SK-N-SH (cell line): ENCODE results near the gene NOP16. TPM values are rescaled to one million over a fixed set of nuclear protein-coding genes. Genes with fewer than 3 reads are reported as not detected.

ENCODE experiments used
- CTCF ChIA-PET: fragments of 300-600, 350-600 bp; formaldehyde crosslinking; extraction: SDS; loops from one replicate; lab custom pipeline; 2021; lab: Yijun Ruan, JAX
- POLR2A ChIA-PET: fragments of 350-600 bp; sonication (Branson Sonifier 250); formaldehyde crosslinking; extraction: SDS; loops from one replicate; lab custom pipeline; 2020; ENCODE audit warnings: antibody characterized with exemption, inconsistent platforms; lab: Yijun Ruan, JAX
- DNase-seq: peaks from one replicate; pipeline ENCODE4 v3.0.0; 2012
- H2AFZ ChIP-seq: fragments of 200-600 bp; sonication (generic); 2 replicates; pipeline ENCODE4 v1.8.1; 2016; ENCODE audit warnings: antibody characterized with exemption, mild to moderate bottlenecking, low read depth
- H3F3A ChIP-seq: fragments of 200-600 bp; sonication (generic); replicated peaks from 2 replicates; pipeline ENCODE3; 2016; ENCODE audit warnings: antibody characterized with exemption, mild to moderate bottlenecking; ENCODE audit not compliant: insufficient read depth
- H3K27ac ChIP-seq, 2 experiments: fragments of 200-500 bp in 1 of 2; fragments of 200-600 bp in 1 of 2; sonication (Bioruptor generic) in 1 of 2; sonication (generic), shearing (Covaris generic) in 1 of 2; 2 replicates each; pipeline versions ENCODE4 v1.5.1 to v1.6.1; 2014 to 2016; ENCODE audit warnings: low read depth in 2 of 2, inconsistent platforms in 1 of 2, low read length in 1 of 2, mild to moderate bottlenecking in 1 of 2, mixed read lengths in 1 of 2
- H3K27me3 ChIP-seq: fragments of 200-600 bp; sonication (generic), shearing (Covaris generic); 2 replicates; pipeline ENCODE4 v1.6.1; 2016; ENCODE audit warnings: mixed run types; ENCODE audit not compliant: insufficient read depth
- H3K36me3 ChIP-seq, 2 experiments: fragments of 200-500 bp in 1 of 2; fragments of 200-600 bp in 1 of 2; sonication (Bioruptor generic) in 1 of 2; sonication (generic) in 1 of 2; replicated peaks in 1 of 2; 2 replicates each; pipeline versions ENCODE3 to v1.5.1; 2014 to 2016; ENCODE audit warnings: low read length in 1 of 2, mild to moderate bottlenecking in 1 of 2; ENCODE audit not compliant: insufficient read depth in 2 of 2, control insufficient read depth in 1 of 2
- H3K4me1 ChIP-seq, 2 experiments: fragments of 200-500 bp in 1 of 2; fragments of 200-600 bp in 1 of 2; sonication (Bioruptor generic) in 1 of 2; sonication (generic), shearing (Covaris generic) in 1 of 2; 2 replicates each; pipeline versions ENCODE4 v1.5.1 to v1.6.1; 2014 to 2016; ENCODE audit warnings: low read depth in 1 of 2, low read length in 1 of 2, mixed run types in 1 of 2; ENCODE audit not compliant: insufficient read depth in 2 of 2, control insufficient read depth in 1 of 2
- H3K4me2 ChIP-seq: fragments of 200-600 bp; sonication (generic), shearing (Covaris generic); 2 replicates; pipeline ENCODE4 v1.6.1; 2017; ENCODE audit warnings: mixed run types
- H3K4me3 ChIP-seq, 2 experiments: fragments of 200-500 bp in 1 of 2; fragments of 200-600 bp in 1 of 2; sonication (Bioruptor generic) in 1 of 2; sonication (generic), shearing (Covaris generic) in 1 of 2; 2 replicates each; pipeline versions ENCODE4 v1.5.1 to v1.8.1; 2014 to 2016; ENCODE audit warnings: low read depth in 2 of 2, inconsistent platforms in 1 of 2, low read length in 1 of 2, mild to moderate bottlenecking in 1 of 2, mixed read lengths in 1 of 2, moderate library complexity in 1 of 2
- H3K79me2 ChIP-seq: fragments of 200-600 bp; sonication (generic); 2 replicates; pipeline ENCODE4 v1.8.1; 2017; ENCODE audit warnings: mild to moderate bottlenecking; ENCODE audit not compliant: insufficient read depth
- H3K9ac ChIP-seq: fragments of 200-600 bp; sonication (generic); 2 replicates; pipeline ENCODE4 v1.6.1; 2017; ENCODE audit warnings: mixed run types
- H3K9me2 ChIP-seq: fragments of 200-600 bp; sonication (generic); 2 replicates; pipeline ENCODE4 v1.6.1; 2017; ENCODE audit warnings: mixed run types
- H3K9me3 ChIP-seq: fragments of 200-600 bp; sonication (generic); 2 replicates; pipeline ENCODE4 v1.6.1; 2017; ENCODE audit warnings: mixed run types, mild to moderate bottlenecking, moderate library complexity
- H4K20me1 ChIP-seq: fragments of 200-600 bp; sonication (generic); 2 replicates; pipeline ENCODE4 v1.6.1; 2017; ENCODE audit warnings: mild to moderate bottlenecking, mixed run types; ENCODE audit not compliant: insufficient read depth
- ELF1 ChIP-seq: IDR thresholded peaks from 2 replicates; pipeline ENCODE4 v1.4.0; 2012
- EP300 ChIP-seq, 2 experiments: IDR thresholded peaks; 2 replicates each; pipeline versions ENCODE4 v1.4.0 to v1.6.1; 2012; ENCODE audit warnings: borderline replicate concordance in 1 of 2, low read depth in 1 of 2, low read length in 1 of 2
- EZH2phosphoT487 ChIP-seq: fragments of 200-600 bp; sonication (generic); IDR thresholded peaks from 2 replicates; pipeline ENCODE4 v1.6.1; 2017; ENCODE audit warnings: low read depth, mixed run types, mild to moderate bottlenecking, antibody characterized with exemption, moderate library complexity, borderline replicate concordance
- FOSL2 ChIP-seq: IDR thresholded peaks from 2 replicates; pipeline ENCODE4 v1.4.0; 2012; ENCODE audit warnings: low read depth, mild to moderate bottlenecking, moderate library complexity, borderline replicate concordance
- FOXM1 ChIP-seq: IDR thresholded peaks from 2 replicates; pipeline ENCODE4 v1.4.0; 2012; ENCODE audit warnings: low read depth, mild to moderate bottlenecking
- JUND ChIP-seq: IDR thresholded peaks from 2 replicates; pipeline ENCODE4 v1.4.0; 2012
- MXI1 ChIP-seq: IDR thresholded peaks from 2 replicates; pipeline ENCODE4 v1.6.1; 2012; ENCODE audit warnings: mild to moderate bottlenecking, low read depth, low read length, improper control_type of control experiment
- POLR2AphosphoS5 ChIP-seq: IDR thresholded peaks from 2 replicates; pipeline ENCODE4 v1.6.1; 2012; ENCODE audit warnings: low read depth, low read length
- RAD21 ChIP-seq: IDR thresholded peaks from 2 replicates; pipeline ENCODE4 v1.6.1; 2012; ENCODE audit warnings: mild to moderate bottlenecking, low read length
- RFX5 ChIP-seq: IDR thresholded peaks from 2 replicates; pipeline ENCODE4 v1.6.1; 2012; ENCODE audit warnings: mild to moderate bottlenecking, improper control_type of control experiment, low read length
- RXRA ChIP-seq: IDR thresholded peaks from 2 replicates; pipeline ENCODE4 v1.4.0; 2012; ENCODE audit warnings: low read depth, mild to moderate bottlenecking, borderline replicate concordance
- SIN3A ChIP-seq: IDR thresholded peaks from 2 replicates; pipeline ENCODE4 v1.6.1; 2012; ENCODE audit warnings: low read depth, mild to moderate bottlenecking, low read length, moderate library complexity, borderline replicate concordance
- SMC3 ChIP-seq: IDR thresholded peaks from 2 replicates; pipeline ENCODE4 v1.6.1; 2012; ENCODE audit warnings: low read depth, low read length, improper control_type of control experiment
- TAF1 ChIP-seq: IDR thresholded peaks from 2 replicates; pipeline ENCODE4 v1.6.1; 2012; ENCODE audit warnings: low read depth, mild to moderate bottlenecking, low read length, moderate library complexity, borderline replicate concordance
- TEAD4 ChIP-seq: IDR thresholded peaks from 2 replicates; pipeline ENCODE4 v1.4.0; 2012; ENCODE audit warnings: mild to moderate bottlenecking, borderline replicate concordance; ENCODE audit not compliant: insufficient read depth
- YY1 ChIP-seq: IDR thresholded peaks from 2 replicates; pipeline ENCODE4 v1.4.0; 2012; ENCODE audit warnings: low read depth, mild to moderate bottlenecking
- WGBS: methylation state at CpG from one replicate; pipeline ENCODE4 v1.1.6; 2017; ENCODE audit warnings: low lambda C conversion rate; 5-methylcytosine and 5-hydroxymethylcytosine counted together
- polyA plus RNA-seq, 3 experiments: library from polyadenylated mRNA; depleted of rRNA; stranded (reverse); fragments of >200 nt; gene quantifications; 2 replicates each; pipeline ENCODE4 v1.2.3, GENCODE V29; 2012
- TF ChIP-seq, protein P1 (sequence below): IDR thresholded peaks from 2 replicates; pipeline ENCODE4; 2012
- TF ChIP-seq, protein P2 (sequence below): fragments of 150-350 bp; IDR thresholded peaks from 2 replicates; pipeline ENCODE4 v1.6.1; 2017; ENCODE audit warnings: antibody characterized with exemption, low read length, low read depth, borderline replicate concordance
- TF ChIP-seq, protein P3 (sequence below): fragments of 150-350 bp; IDR thresholded peaks from 2 replicates; pipeline ENCODE4 v1.6.1; 2016; ENCODE audit warnings: mild to moderate bottlenecking, low read depth, low read length
- TF ChIP-seq, protein P4 (sequence below): IDR thresholded peaks from 2 replicates; pipeline ENCODE4 v1.4.0; 2012; ENCODE audit warnings: low read depth, borderline replicate concordance

Gene NOP16
- polyA plus RNA-seq, 1 of the 3 experiments (the other 2 are of a cell fraction), result 158 TPM

DNA sequence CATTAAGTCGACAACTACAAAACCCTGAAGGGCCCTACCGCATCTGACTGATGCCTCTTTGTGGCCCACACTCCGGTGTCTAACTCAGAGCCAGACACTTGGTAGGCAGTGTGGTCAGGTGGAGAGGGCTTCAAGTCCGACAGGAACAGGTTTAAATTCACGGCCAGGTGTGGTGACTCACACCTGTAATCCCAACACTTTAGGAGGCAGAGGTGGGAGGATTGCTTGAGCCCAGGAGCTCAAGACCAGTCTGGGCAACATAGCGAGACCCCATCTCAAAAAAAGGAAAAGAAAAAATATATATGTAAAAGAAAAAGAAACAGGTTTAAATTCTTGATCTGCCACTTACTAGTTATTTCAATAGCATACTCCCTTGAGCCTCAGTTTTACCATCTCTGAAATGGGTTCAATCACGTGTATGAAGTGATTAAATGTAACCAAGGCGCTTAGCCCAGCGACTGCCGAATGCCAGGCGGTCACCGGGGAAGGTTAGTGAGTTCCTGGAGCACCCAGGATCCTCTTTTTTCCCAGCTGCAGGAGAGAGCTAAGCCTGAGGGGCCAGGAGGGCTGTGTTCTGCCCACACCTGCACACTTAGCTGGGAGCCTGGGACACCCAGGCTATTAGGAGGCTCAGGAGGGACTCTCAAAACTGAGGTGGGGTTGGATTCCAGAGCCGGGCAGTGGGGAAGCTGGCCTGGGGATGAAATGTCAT, 27.0 kb upstream of the NOP16 start:
- no peaks in the 10 kb centered on the region for H4K20me1 ChIP-seq
- no peak for DNase-seq
- peak overlapping the region; percentile 73 to 97 for H3K4me3 ChIP-seq
- ChIA-PET CTCF (interaction anchor here (0.6 to 3.6 kb wide), 15 partner anchors 9 to 232 kb away, joined by 3 to 47 read pairs (median 7); partner anchors contain the start of genes EIF4E1B, FAF2, RNF44 and SNCB), POLR2A (interaction anchor here (1.6 to 1.9 kb wide), 2 partner anchors 26 to 128 kb away, joined by 4 to 6 read pairs; no protein-coding TSS in a partner anchor)
- H3F3A ChIP-seq, result no peaks in the 10 kb centered on the region
- H3K27me3 ChIP-seq, result no peaks in the 10 kb centered on the region
- H2AFZ ChIP-seq, result peak overlapping the region; percentile 91
- peaks cover 0 to 12% of the 10 kb centered on the region in 2 experiments; a peak in 2 of 4 replicates for H3K4me1 ChIP-seq
- H3K4me2 ChIP-seq, result peak overlapping the region; percentile 93
- H3K9me2 ChIP-seq, result no peaks in the 10 kb centered on the region
- no peaks in the 10 kb centered on the region for H3K9me3 ChIP-seq
- 82% methylated on average over 13 of the region's 13 CpGs for WGBS
- TF ChIP-seq RXRA (no peak), ELF1 (no peak), POLR2AphosphoS5 (no peak), RFX5 (no peak), JUND (no peak), FOXM1 (no peak), SMC3 (no peak), SIN3A (no peak)
- TF ChIP-seq, protein P1, sequence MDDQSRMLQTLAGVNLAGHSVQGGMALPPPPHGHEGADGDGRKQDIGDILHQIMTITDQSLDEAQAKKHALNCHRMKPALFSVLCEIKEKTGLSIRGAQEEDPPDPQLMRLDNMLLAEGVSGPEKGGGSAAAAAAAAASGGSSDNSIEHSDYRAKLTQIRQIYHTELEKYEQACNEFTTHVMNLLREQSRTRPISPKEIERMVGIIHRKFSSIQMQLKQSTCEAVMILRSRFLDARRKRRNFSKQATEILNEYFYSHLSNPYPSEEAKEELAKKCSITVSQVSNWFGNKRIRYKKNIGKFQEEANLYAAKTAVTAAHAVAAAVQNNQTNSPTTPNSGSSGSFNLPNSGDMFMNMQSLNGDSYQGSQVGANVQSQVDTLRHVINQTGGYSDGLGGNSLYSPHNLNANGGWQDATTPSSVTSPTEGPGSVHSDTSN, result no peak
- TF ChIP-seq, protein P2, sequence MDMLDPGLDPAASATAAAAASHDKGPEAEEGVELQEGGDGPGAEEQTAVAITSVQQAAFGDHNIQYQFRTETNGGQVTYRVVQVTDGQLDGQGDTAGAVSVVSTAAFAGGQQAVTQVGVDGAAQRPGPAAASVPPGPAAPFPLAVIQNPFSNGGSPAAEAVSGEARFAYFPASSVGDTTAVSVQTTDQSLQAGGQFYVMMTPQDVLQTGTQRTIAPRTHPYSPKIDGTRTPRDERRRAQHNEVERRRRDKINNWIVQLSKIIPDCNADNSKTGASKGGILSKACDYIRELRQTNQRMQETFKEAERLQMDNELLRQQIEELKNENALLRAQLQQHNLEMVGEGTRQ, result no peak
- no peaks in the 10 kb centered on the region for H3K36me3 ChIP-seq
- peak overlapping the region in 1 of 2 experiments; percentile 70; a peak in 2 of 4 replicates for H3K27ac ChIP-seq
- peak overlapping the region; percentile 70 for H3K9ac ChIP-seq
- peaks cover 21% of the 10 kb centered on the region; the same call in 1 of the 2 replicates for H3K79me2 ChIP-seq

DNA sequence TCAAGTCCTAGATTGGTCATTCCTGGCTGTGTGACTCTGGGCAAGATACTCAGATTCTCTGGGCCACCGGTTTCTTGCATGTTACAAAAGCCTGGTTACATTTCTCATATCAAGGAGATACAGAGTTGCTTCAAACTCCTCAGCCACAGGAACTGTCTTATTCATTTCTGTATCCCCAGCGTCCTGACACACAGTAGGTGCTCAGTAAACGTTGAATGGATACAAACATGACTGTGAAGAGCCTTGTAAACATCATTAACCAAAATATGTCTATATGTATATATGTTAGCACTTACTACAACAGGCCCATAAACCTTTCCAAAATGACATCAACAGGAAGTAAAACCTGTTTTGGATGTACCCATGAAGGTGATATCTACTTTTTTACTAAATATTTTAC, 26.3 kb upstream of the NOP16 start:
- Histone ChIP-seq H3K9me3 (no peaks in the 10 kb centered on the region), H3K4me3 (no peak overlapping the region), H3K27me3 (no peaks in the 10 kb centered on the region), H3K9me2 (no peaks in the 10 kb centered on the region), H4K20me1 (no peaks in the 10 kb centered on the region), H3K4me1 (peaks cover 0 to 12% of the 10 kb centered on the region in 2 experiments; a peak in 2 of 4 replicates), H2AFZ (no peak overlapping the region), H3K27ac (no peak overlapping the region), H3F3A (no peaks in the 10 kb centered on the region), H3K9ac (no peak overlapping the region), H3K4me2 (peak overlapping the region; percentile 93; the same call in 1 of the 2 replicates), H3K79me2 (peaks cover 21% of the 10 kb centered on the region; the same call in 1 of the 2 replicates), H3K36me3 (peaks cover 0 to 3% of the 10 kb centered on the region in 2 experiments)
- DNase-seq, result no peak
- TF ChIP-seq FOSL2 (no peak), TAF1 (no peak), RAD21 (no peak), YY1 (no peak), MXI1 (no peak), RFX5 (no peak), ELF1 (no peak), EZH2phosphoT487 (no peak), EP300 (IDR thresholded peaks at IDR 0.05; ENCODE audit: borderline replicate concordance in 1 of 2, low read depth in 1 of 2, low read length in 1 of 2) (no peak), POLR2AphosphoS5 (no peak), TEAD4 (no peak)
- TF ChIP-seq, protein P1, result no peak
- TF ChIP-seq, protein P3, sequence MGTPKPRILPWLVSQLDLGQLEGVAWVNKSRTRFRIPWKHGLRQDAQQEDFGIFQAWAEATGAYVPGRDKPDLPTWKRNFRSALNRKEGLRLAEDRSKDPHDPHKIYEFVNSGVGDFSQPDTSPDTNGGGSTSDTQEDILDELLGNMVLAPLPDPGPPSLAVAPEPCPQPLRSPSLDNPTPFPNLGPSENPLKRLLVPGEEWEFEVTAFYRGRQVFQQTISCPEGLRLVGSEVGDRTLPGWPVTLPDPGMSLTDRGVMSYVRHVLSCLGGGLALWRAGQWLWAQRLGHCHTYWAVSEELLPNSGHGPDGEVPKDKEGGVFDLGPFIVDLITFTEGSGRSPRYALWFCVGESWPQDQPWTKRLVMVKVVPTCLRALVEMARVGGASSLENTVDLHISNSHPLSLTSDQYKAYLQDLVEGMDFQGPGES, result no peak
- TF ChIP-seq, protein P4, sequence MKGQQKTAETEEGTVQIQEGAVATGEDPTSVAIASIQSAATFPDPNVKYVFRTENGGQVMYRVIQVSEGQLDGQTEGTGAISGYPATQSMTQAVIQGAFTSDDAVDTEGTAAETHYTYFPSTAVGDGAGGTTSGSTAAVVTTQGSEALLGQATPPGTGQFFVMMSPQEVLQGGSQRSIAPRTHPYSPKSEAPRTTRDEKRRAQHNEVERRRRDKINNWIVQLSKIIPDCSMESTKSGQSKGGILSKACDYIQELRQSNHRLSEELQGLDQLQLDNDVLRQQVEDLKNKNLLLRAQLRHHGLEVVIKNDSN, result no peak
- POLR2A ChIA-PET, result no interaction called here
- 64% methylated on average over 3 of the region's 3 CpGs for WGBS
- CTCF ChIA-PET, result interaction anchor here (1.2 to 3.1 kb wide), 4 partner anchors 8 to 156 kb away, joined by 6 to 28 read pairs (median 18); partner anchors contain the start of gene RNF44
